Activated CD8-positive, alpha-beta T cell treated with anti-CD3 and anti-CD28 coated beads, Interleukin-2, amount 10 ng/mL, durations not matched to agents 7 days and 5 days (primary cell): ENCODE data around the gene DLG2. TPM values are rescaled to one million over a fixed set of nuclear protein-coding genes. Genes with fewer than 3 reads are reported as not detected.

ENCODE experiments used
- ATAC-seq: fragments of 150-1000 bp; cut with Tn5 transposase; one replicate; pipeline ENCODE4 v1.10.0; 2021; ENCODE audit warnings: moderate library complexity
- CTCF ChIA-PET: fragments of 350-600 bp; sonication (Branson Sonifier 250); formaldehyde crosslinking; loops from one replicate; lab custom pipeline; 2021; ENCODE audit warnings: antibody characterized with exemption; lab: Charles Lee
- POLR2A ChIA-PET: fragments of 350-600 bp; sonication (Branson Sonifier 250); formaldehyde crosslinking; loops from one replicate; lab custom pipeline; 2021; ENCODE audit warnings: antibody characterized with exemption; lab: Charles Lee
- DNase-seq: peaks from one replicate; pipeline ENCODE4 v3.0.0-alpha.2; 2020
- H3K27ac Mint-ChIP-seq: one replicate; pipeline ENCODE4 v1.8.0; 2021; ENCODE audit warnings: mild to moderate bottlenecking, mixed read lengths
- H3K27me3 Mint-ChIP-seq: one replicate; pipeline ENCODE4 v1.8.0; 2021; ENCODE audit warnings: low read depth, mixed read lengths
- H3K36me3 Mint-ChIP-seq: one replicate; pipeline ENCODE4 v1.8.0; 2021; ENCODE audit warnings: low read depth, mixed read lengths
- H3K4me1 Mint-ChIP-seq: one replicate; pipeline ENCODE4 v1.8.0; 2021; ENCODE audit warnings: low read depth, mixed read lengths
- H3K4me3 Mint-ChIP-seq: one replicate; pipeline ENCODE4 v1.8.0; 2021; ENCODE audit warnings: mild to moderate bottlenecking, mixed read lengths
- H3K9me3 Mint-ChIP-seq: one replicate; pipeline ENCODE4 v1.8.0; 2022; ENCODE audit warnings: mixed read lengths; ENCODE audit not compliant: insufficient read depth
- total RNA-seq, 2 experiments: library from RNA; stranded (reverse); gene quantifications; one replicate each; pipeline ENCODE4 v1.2.3, GENCODE V29; 2021

Gene DLG2
- total RNA-seq, 2 experiments from 2014 or later: 1.3 to 1.6 TPM

DNA sequence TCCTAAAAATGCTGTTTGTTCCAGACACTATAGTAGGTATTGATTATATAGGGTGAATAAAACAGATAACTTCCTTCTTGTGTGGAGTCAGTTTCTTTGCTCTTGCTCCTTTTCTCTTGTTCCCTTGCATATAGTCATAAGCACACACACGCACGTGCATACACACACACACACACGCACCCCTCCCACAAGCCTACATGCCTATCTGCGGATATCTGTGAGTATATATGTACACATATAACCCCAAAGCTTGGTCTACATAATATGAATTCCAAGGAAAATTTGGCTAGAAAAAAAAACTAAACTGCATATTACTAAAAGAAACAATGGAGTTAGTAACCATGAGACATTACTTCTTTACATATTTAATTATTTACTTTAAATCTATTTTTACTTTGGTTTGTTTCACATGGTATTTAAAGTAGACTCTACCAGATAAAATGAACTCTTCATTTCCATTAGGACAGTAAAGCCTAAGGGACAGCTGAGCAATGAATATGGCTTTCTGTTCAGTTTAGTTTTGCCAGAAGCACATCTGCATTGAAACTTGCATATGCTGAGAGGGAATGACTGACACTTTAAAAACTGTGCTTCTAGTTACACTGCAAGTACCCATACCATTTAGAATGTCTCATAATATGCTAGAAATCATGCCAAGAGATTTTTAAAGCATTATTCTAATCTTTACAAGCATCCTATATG, 676.4 kb downstream of the DLG2 start:
- Mint-ChIP-seq H3K36me3 (no peaks in the 10 kb centered on the region), H3K4me3 (no peak overlapping the region), H3K9me3 (peaks cover 8% of the 10 kb centered on the region), H3K4me1 (no peaks in the 10 kb centered on the region), H3K27ac (no peak overlapping the region), H3K27me3 (no peaks in the 10 kb centered on the region)
- ATAC-seq (no peak), DNase-seq (no peak)
- POLR2A ChIA-PET: no interaction called here
- CTCF ChIA-PET: no interaction called here

DNA sequence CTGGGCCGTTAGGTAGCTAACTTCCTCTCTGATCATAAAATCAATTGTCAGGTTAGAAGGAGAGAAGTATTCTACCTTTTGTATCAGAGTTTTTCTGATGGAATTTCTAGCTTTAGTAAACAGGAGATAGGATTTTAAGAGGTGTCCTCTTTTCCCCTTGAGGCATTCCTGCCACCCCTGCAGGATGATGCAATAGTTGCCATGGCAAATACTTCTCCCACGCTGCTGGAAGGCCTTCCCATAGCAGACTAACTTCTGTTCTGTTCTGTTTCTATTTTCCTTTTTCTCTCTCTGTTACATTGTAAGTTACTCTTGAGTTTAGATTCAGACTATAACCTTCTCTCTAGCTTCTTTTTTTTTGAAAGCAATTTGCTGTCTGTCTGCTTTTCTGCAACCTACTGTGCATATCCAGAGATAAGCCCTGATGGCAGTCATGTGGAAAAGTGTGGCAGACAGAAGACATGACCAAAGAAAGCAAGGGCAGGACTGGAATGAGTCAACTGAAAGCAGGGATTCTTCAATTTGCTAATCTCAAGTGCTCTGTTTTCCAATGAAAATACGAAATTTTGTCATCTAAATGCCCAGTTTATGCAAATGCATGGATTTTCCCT, 679.1 kb downstream of the DLG2 start:
- no peak overlapping the region for H3K27ac Mint-ChIP-seq
- peaks cover 5% of the 10 kb centered on the region for H3K9me3 Mint-ChIP-seq
- DNase-seq (no peak), ATAC-seq (no peak)
- H3K4me3 Mint-ChIP-seq: no peak overlapping the region
- CTCF ChIA-PET: no interaction called here
- no peaks in the 10 kb centered on the region for H3K27me3 Mint-ChIP-seq
- no peaks in the 10 kb centered on the region for H3K36me3 Mint-ChIP-seq
- POLR2A ChIA-PET: no interaction called here
- H3K4me1 Mint-ChIP-seq: no peaks in the 10 kb centered on the region

GRCh38 chr11:84947070-84947469, 680.1 kb downstream of the DLG2 start:
- Mint-ChIP-seq H3K27ac (no peak overlapping the region), H3K4me3 (no peak overlapping the region), H3K27me3 (no peaks in the 10 kb centered on the region), H3K4me1 (no peaks in the 10 kb centered on the region), H3K9me3 (peaks cover 6% of the 10 kb centered on the region), H3K36me3 (no peaks in the 10 kb centered on the region)
- no peak for ATAC-seq
- DNase-seq: no peak
- ChIA-PET POLR2A (no interaction called here), CTCF (no interaction called here)

- ChIA-PET POLR2A (no interaction called here), CTCF (no interaction called here)
- no peak for DNase-seq
- Mint-ChIP-seq H3K4me3 (no peak overlapping the region), H3K27ac (no peak overlapping the region), H3K9me3 (peaks cover 20% of the 10 kb centered on the region), H3K27me3 (no peaks in the 10 kb centered on the region), H3K4me1 (no peaks in the 10 kb centered on the region), H3K36me3 (no peaks in the 10 kb centered on the region)
- ATAC-seq: no peak
Measured at GRCh38 chr11:84930863-84931262, 696.3 kb downstream of the DLG2 start.

GRCh38 chr11:84929738-84930137, 697.4 kb downstream of the DLG2 start:
- POLR2A ChIA-PET: no interaction called here

GRCh38 chr11:84924154-84924692, 702.9 kb downstream of the DLG2 start:
- H3K27me3 Mint-ChIP-seq: no peaks in the 10 kb centered on the region
- H3K36me3 Mint-ChIP-seq: no peaks in the 10 kb centered on the region
- H3K4me3 Mint-ChIP-seq: no peak overlapping the region
- H3K27ac Mint-ChIP-seq: no peak overlapping the region
- H3K9me3 Mint-ChIP-seq: no peaks in the 10 kb centered on the region
- H3K4me1 Mint-ChIP-seq: no peaks in the 10 kb centered on the region
- CTCF ChIA-PET: no interaction called here
- POLR2A ChIA-PET: no interaction called here
- ATAC-seq (no peak), DNase-seq (no peak)

More at GRCh38 chr11:84929738-84930137, 697.4 kb downstream of the DLG2 start:
- H3K27me3 Mint-ChIP-seq: no peaks in the 10 kb centered on the region
- ATAC-seq (no peak), DNase-seq (no peak)
- peaks cover 13% of the 10 kb centered on the region for H3K9me3 Mint-ChIP-seq
- no peaks in the 10 kb centered on the region for H3K36me3 Mint-ChIP-seq
- no peaks in the 10 kb centered on the region for H3K4me1 Mint-ChIP-seq
- no peak overlapping the region for H3K4me3 Mint-ChIP-seq
- CTCF ChIA-PET: no interaction called here
- H3K27ac Mint-ChIP-seq: no peak overlapping the region

GRCh38 chr11:84923489-84923888, 703.7 kb downstream of the DLG2 start:
- DNase-seq: no peak
- Mint-ChIP-seq H3K4me3 (no peak overlapping the region), H3K36me3 (no peaks in the 10 kb centered on the region), H3K27me3 (no peaks in the 10 kb centered on the region), H3K4me1 (no peaks in the 10 kb centered on the region), H3K9me3 (no peaks in the 10 kb centered on the region), H3K27ac (no peak overlapping the region)
- no peak for ATAC-seq
- POLR2A ChIA-PET: no interaction called here
- CTCF ChIA-PET: no interaction called here

- Mint-ChIP-seq H3K36me3 (no peaks in the 10 kb centered on the region), H3K27me3 (no peaks in the 10 kb centered on the region), H3K27ac (no peak overlapping the region), H3K9me3 (no peaks in the 10 kb centered on the region), H3K4me1 (no peaks in the 10 kb centered on the region), H3K4me3 (no peak overlapping the region)
- ChIA-PET POLR2A (no interaction called here), CTCF (no interaction called here)
- DNase-seq: no peak
- no peak for ATAC-seq
Measured at GRCh38 chr11:84922836-84923235, 704.3 kb downstream of the DLG2 start.

DNA sequence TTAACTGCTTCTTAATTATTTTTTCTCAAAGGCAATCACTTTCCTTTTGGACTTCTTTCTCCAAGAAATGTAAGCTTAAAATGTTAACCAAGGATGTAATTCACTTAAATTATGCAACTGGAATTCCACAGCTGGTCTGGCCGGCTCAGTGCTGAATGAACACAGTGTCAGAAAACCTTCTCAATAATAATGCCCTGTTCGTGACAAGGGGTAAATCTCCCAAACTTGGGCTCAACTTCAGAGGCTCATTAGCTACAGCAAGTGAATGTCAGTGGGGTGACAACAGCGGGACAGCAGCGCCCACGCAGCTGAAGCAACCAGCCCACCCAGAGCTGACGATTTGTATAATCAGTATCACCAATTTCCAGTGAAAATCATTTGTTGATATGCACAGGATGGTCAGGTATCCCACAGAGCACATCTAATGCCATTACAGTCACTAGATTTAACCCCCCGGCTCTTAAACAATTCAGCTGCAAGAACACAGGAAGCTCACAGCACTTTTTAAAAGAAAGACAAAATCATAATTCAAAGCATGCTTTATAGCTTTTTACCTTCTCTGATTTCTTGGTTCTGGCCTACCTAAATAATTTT, 704.8 kb downstream of the DLG2 start:
- Mint-ChIP-seq H3K4me1 (no peaks in the 10 kb centered on the region), H3K36me3 (no peaks in the 10 kb centered on the region), H3K27me3 (no peaks in the 10 kb centered on the region), H3K4me3 (no peak overlapping the region), H3K9me3 (no peaks in the 10 kb centered on the region), H3K27ac (no peak overlapping the region)
- CTCF ChIA-PET: no interaction called here
- ATAC-seq (no peak), DNase-seq (no peak)
- POLR2A ChIA-PET: no interaction called here

DNA sequence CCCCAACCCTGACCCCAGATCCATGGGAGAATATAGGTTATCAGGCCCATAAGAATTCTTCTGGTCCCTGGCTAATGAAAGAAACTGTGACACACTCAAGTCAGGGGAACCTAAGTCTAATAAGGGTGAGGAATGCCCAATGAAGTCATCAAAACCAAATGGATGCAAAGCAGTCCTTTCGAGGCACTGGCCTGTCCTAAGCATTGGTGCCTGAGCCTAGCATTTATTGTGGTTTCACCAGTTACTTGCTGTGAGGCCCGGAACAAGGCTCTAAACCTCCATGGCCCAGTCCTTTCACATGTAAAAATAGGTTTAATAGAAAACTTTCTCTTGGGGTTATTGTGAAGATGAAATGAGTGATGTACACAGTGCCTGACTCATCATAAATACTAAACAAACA, 712.6 kb downstream of the DLG2 start:
- ChIA-PET POLR2A (no interaction called here), CTCF (no interaction called here)
- Mint-ChIP-seq H3K9me3 (peaks cover 12% of the 10 kb centered on the region), H3K27me3 (no peaks in the 10 kb centered on the region), H3K4me1 (no peaks in the 10 kb centered on the region), H3K4me3 (no peak overlapping the region), H3K36me3 (no peaks in the 10 kb centered on the region), H3K27ac (no peak overlapping the region)
- ATAC-seq (no peak), DNase-seq (no peak)

- H3K4me3 Mint-ChIP-seq: no peak overlapping the region
- no peaks in the 10 kb centered on the region for H3K36me3 Mint-ChIP-seq
- peaks cover 13% of the 10 kb centered on the region for H3K9me3 Mint-ChIP-seq
- DNase-seq (no peak), ATAC-seq (no peak)
- ChIA-PET POLR2A (no interaction called here), CTCF (no interaction called here)
- no peaks in the 10 kb centered on the region for H3K27me3 Mint-ChIP-seq
- H3K27ac Mint-ChIP-seq: no peak overlapping the region
- H3K4me1 Mint-ChIP-seq: no peaks in the 10 kb centered on the region
Measured at GRCh38 chr11:84909740-84910139, 717.4 kb downstream of the DLG2 start.

GRCh38 chr11:84906995-84907394, 720.1 kb downstream of the DLG2 start:
- POLR2A ChIA-PET: no interaction called here
- Mint-ChIP-seq H3K4me1 (no peaks in the 10 kb centered on the region), H3K27me3 (no peaks in the 10 kb centered on the region), H3K9me3 (peaks cover 8% of the 10 kb centered on the region), H3K27ac (no peak overlapping the region), H3K4me3 (no peak overlapping the region), H3K36me3 (no peaks in the 10 kb centered on the region)
- ATAC-seq (no peak), DNase-seq (no peak)
- CTCF ChIA-PET: no interaction called here
